ENCODE measurements around the gene DCLK2.

DNA sequence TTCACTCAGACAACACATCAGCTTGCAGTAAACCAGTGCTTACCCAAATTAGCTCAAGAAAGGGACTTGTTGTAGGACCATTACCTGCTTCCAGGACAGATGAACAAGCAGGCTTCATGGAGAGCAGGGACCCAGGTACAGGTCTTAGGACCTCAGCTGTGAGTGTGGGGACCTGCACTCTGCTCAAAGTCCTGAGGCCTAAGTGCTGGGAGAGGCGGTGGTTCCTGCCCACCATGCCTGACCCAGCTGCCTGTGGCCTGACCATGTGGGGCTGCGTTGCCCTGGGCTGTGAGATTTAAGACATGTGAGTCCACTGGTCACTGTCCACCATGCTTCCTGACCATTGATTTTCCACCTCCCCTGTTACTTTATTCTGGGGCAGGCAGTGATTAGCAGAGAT, 140.2 kb downstream of the DCLK2 start:
- TF ChIP-seq, protein P1, sequence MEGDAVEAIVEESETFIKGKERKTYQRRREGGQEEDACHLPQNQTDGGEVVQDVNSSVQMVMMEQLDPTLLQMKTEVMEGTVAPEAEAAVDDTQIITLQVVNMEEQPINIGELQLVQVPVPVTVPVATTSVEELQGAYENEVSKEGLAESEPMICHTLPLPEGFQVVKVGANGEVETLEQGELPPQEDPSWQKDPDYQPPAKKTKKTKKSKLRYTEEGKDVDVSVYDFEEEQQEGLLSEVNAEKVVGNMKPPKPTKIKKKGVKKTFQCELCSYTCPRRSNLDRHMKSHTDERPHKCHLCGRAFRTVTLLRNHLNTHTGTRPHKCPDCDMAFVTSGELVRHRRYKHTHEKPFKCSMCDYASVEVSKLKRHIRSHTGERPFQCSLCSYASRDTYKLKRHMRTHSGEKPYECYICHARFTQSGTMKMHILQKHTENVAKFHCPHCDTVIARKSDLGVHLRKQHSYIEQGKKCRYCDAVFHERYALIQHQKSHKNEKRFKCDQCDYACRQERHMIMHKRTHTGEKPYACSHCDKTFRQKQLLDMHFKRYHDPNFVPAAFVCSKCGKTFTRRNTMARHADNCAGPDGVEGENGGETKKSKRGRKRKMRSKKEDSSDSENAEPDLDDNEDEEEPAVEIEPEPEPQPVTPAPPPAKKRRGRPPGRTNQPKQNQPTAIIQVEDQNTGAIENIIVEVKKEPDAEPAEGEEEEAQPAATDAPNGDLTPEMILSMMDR (IDR thresholded peaks at IDR 0.05): no peak
- TF ChIP-seq TEAD4 (IDR thresholded peaks at IDR 0.05; ENCODE audit: borderline replicate concordance, insufficient read depth): no peak
- TF ChIP-seq NRF1 (IDR thresholded peaks at IDR 0.05; ENCODE audit: low read depth, low read length): no peak
- no peak for TF ChIP-seq EP300 (IDR thresholded peaks at IDR 0.05; ENCODE audit: borderline replicate concordance in 1 of 2, low read depth in 1 of 2, low read length in 1 of 2)
- TF ChIP-seq POLR2AphosphoS5 (IDR thresholded peaks at IDR 0.05; ENCODE audit: low read depth, low read length): no peak
- TF ChIP-seq EZH2phosphoT487 (IDR thresholded peaks at IDR 0.05; ENCODE audit: borderline replicate concordance, low read depth): no peak
- TF ChIP-seq SIN3A (IDR thresholded peaks at IDR 0.05; ENCODE audit: borderline replicate concordance, low read depth, low read length): no peak
- TF ChIP-seq, protein P2, sequence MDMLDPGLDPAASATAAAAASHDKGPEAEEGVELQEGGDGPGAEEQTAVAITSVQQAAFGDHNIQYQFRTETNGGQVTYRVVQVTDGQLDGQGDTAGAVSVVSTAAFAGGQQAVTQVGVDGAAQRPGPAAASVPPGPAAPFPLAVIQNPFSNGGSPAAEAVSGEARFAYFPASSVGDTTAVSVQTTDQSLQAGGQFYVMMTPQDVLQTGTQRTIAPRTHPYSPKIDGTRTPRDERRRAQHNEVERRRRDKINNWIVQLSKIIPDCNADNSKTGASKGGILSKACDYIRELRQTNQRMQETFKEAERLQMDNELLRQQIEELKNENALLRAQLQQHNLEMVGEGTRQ (IDR thresholded peaks at IDR 0.05; ENCODE audit: borderline replicate concordance, low read depth, low read length): no peak

Measured in SK-N-SH (cell line).